Testis (tissue), 2 donors: ENCODE results near the gene TNNT2.

ENCODE experiments used
- POLR2A ChIP-seq: fragments of 450-650 bp; IDR thresholded peaks from one replicate; pipeline ENCODE4 v1.6.1; 2017; ENCODE audit warnings: antibody characterized with exemption, mild to moderate bottlenecking, moderate library complexity
- TF ChIP-seq, protein P1 (sequence below), 3 experiments: fragments of 450-650 bp in 2 of 3; fragments of 200-600 bp in 1 of 3; sonication (generic) in 1 of 3; IDR thresholded peaks; one replicate each; pipeline ENCODE4 v1.5.1; 2016 to 2019; ENCODE audit warnings: antibody characterized with exemption in 3 of 3, mild to moderate bottlenecking in 2 of 3, moderate library complexity in 1 of 3

DNA sequence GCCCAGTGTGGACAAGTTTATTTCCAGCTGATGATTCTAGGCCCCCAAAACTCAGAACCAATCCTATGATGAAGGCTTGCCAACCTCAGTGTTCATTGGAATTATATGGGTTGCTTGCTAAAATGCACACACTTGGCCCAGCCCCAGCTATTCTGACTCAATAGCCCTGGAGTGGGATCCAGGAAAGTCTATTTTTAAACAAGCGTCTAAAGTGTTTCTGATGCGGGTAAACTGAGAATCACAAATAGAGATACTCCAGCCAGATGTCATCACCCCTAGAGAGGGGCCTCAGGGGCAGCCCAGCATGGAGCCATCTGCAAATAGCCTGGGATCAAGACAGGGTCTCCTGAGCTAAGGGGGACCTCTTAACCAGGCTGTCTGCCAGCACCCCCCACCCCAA, 48.2 kb downstream of the TNNT2 start:
- TF ChIP-seq, protein P1, sequence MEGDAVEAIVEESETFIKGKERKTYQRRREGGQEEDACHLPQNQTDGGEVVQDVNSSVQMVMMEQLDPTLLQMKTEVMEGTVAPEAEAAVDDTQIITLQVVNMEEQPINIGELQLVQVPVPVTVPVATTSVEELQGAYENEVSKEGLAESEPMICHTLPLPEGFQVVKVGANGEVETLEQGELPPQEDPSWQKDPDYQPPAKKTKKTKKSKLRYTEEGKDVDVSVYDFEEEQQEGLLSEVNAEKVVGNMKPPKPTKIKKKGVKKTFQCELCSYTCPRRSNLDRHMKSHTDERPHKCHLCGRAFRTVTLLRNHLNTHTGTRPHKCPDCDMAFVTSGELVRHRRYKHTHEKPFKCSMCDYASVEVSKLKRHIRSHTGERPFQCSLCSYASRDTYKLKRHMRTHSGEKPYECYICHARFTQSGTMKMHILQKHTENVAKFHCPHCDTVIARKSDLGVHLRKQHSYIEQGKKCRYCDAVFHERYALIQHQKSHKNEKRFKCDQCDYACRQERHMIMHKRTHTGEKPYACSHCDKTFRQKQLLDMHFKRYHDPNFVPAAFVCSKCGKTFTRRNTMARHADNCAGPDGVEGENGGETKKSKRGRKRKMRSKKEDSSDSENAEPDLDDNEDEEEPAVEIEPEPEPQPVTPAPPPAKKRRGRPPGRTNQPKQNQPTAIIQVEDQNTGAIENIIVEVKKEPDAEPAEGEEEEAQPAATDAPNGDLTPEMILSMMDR (IDR thresholded peaks at IDR 0.05): no peak
- TF ChIP-seq POLR2A: no peak
